Loucy (cell line): ENCODE data around the gene PHOX2B.

Source experiments
- EZH2phosphoT487 ChIP-seq: fragments of 200-600 bp; IDR thresholded peaks from 2 replicates; pipeline ENCODE4 v1.6.1; 2018; ENCODE audit warnings: antibody characterized with exemption, mild to moderate bottlenecking, moderate library complexity, borderline replicate concordance
- TF ChIP-seq, protein P1 (sequence below): fragments of 200-600 bp; sonication (generic); conservative IDR thresholded peaks from 2 replicates; pipeline ENCODE4 v1.5.1; 2014; ENCODE audit warnings: mild to moderate bottlenecking, antibody characterized with exemption, low read length

DNA sequence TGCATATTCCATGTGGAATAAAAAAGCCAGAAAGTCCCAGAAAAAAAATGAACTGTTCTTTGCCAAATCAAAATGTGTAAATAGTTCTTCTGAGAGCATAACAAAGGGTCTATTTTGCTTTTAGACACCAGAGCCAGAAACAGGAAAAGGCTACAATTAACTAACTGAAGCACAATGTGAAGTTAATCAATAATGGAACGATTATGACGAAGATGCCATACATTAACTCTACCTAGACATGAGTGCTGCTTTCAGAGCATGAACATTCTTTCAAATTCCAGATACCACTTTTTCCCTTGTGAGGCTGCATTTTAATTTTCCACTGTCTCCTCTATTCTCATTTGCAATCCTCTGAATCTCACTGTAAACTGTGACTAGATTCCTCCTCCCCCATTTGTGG lies 48.7 kb upstream of the PHOX2B start:
- TF ChIP-seq, protein P1, sequence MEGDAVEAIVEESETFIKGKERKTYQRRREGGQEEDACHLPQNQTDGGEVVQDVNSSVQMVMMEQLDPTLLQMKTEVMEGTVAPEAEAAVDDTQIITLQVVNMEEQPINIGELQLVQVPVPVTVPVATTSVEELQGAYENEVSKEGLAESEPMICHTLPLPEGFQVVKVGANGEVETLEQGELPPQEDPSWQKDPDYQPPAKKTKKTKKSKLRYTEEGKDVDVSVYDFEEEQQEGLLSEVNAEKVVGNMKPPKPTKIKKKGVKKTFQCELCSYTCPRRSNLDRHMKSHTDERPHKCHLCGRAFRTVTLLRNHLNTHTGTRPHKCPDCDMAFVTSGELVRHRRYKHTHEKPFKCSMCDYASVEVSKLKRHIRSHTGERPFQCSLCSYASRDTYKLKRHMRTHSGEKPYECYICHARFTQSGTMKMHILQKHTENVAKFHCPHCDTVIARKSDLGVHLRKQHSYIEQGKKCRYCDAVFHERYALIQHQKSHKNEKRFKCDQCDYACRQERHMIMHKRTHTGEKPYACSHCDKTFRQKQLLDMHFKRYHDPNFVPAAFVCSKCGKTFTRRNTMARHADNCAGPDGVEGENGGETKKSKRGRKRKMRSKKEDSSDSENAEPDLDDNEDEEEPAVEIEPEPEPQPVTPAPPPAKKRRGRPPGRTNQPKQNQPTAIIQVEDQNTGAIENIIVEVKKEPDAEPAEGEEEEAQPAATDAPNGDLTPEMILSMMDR = no peak
- TF ChIP-seq EZH2phosphoT487 = no peak
